D721Med (cell line): ENCODE measurements around the gene ELK4.

ENCODE experiments used
- DNase-seq: peaks from one replicate; pipeline ENCODE4 v3.0.0; 2011; ENCODE audit warnings: low spot score; ENCODE audit not compliant: insufficient read length
- FAIRE-seq: peaks from 2 replicates; lab custom pipeline; 2011; peaks lifted over from hg19 to GRCh38; lab: Jason Lieb, UNC
- CTCF ChIP-seq: IDR thresholded peaks from 2 replicates; pipeline ENCODE4 v1.5.1; 2012; ENCODE audit warnings: mild to moderate bottlenecking, control low read depth; ENCODE audit not compliant: insufficient read depth; ENCODE audit errors: missing control alignments

The ELK4 gene

GRCh38 chr1:205604059-205604458 lies 27.8 kb downstream of the ELK4 start:
- TF ChIP-seq CTCF = no peak
- FAIRE-seq (no peak), DNase-seq (no peak)

- FAIRE-seq = no peak
- TF ChIP-seq CTCF = no peak
- DNase-seq = no peak
Measured at GRCh38 chr1:205601205-205601604, 30.6 kb downstream of the ELK4 start.

- FAIRE-seq (no peak), DNase-seq (no peak)
- TF ChIP-seq CTCF = no peak
Measured at GRCh38 chr1:205600085-205600484, 31.7 kb downstream of the ELK4 start.

- FAIRE-seq (no peak), DNase-seq (no peak)
- no peak for TF ChIP-seq CTCF
Measured at GRCh38 chr1:205599669-205600042, 32.2 kb downstream of the ELK4 start.

GRCh38 chr1:205598841-205599668 lies 32.8 kb downstream of the ELK4 start:
- TF ChIP-seq CTCF = no peak
- FAIRE-seq (no peak), DNase-seq (no peak)

GRCh38 chr1:205597691-205598314 lies 34.0 kb downstream of the ELK4 start:
- FAIRE-seq (no peak), DNase-seq (no peak)
- no peak for TF ChIP-seq CTCF

GRCh38 chr1:205596876-205597275 lies 34.9 kb downstream of the ELK4 start:
- no peak for TF ChIP-seq CTCF
- no peak for FAIRE-seq
- DNase-seq = no peak
